ENCODE results near the gene CINP.

The CINP gene

GRCh38 chr14:102362545-102363181 lies at the start of gene CINP, which contains the start of gene TECPR2:
Gene CINP (minus strand): TSS chr14:102362890. CDS start chr14:102362851, 39 bp downstream.
Gene TECPR2 (plus strand): TSS chr14:102362941. CDS start chr14:102376722, 13,781 bp downstream.
- peak; percentile 85 for DNase-seq (ENCODE audit: low read depth)
- peak within 1 kb of the TSS; percentile 64 for H3K4me3 ChIP-seq (ENCODE audit: low read depth, low read length)

GRCh38 chr14:102408724-102409123 lies 46.0 kb upstream of the CINP start:
- DNase-seq (ENCODE audit: low read depth) = no peak
- no peak overlapping the region for H3K4me3 ChIP-seq (ENCODE audit: low read depth, low read length)

- H3K4me3 ChIP-seq (ENCODE audit: low read depth, low read length) = no peak overlapping the region
- no peak for DNase-seq (ENCODE audit: low read depth)
These were observed 44.6 kb upstream of the CINP start for GRCh38 chr14:102407258-102407657.

- DNase-seq (ENCODE audit: low read depth) = no peak
- H3K4me3 ChIP-seq (ENCODE audit: low read depth, low read length) = no peak overlapping the region
These were observed 40.3 kb upstream of the CINP start for GRCh38 chr14:102403028-102403427.

GRCh38 chr14:102396521-102396920 lies 33.8 kb upstream of the CINP start:
- DNase-seq (ENCODE audit: low read depth) = no peak
- no peak overlapping the region for H3K4me3 ChIP-seq (ENCODE audit: low read depth, low read length)

- no peak overlapping the region for H3K4me3 ChIP-seq (ENCODE audit: low read depth, low read length)
- DNase-seq (ENCODE audit: low read depth) = no peak
These were observed 32.2 kb upstream of the CINP start for GRCh38 chr14:102394717-102395375.

- no peak overlapping the region for H3K4me3 ChIP-seq (ENCODE audit: low read depth, low read length)
- DNase-seq (ENCODE audit: low read depth) = no peak
These were observed 29.8 kb upstream of the CINP start for GRCh38 chr14:102392506-102392905.

GRCh38 chr14:102390064-102390855 lies 27.6 kb upstream of the CINP start:
- peak; percentile 7 for DNase-seq (ENCODE audit: low read depth)
- no peak overlapping the region for H3K4me3 ChIP-seq (ENCODE audit: low read depth, low read length)

- H3K4me3 ChIP-seq (ENCODE audit: low read depth, low read length) = no peak overlapping the region
- no peak for DNase-seq (ENCODE audit: low read depth)
These were observed 26.6 kb upstream of the CINP start for GRCh38 chr14:102389246-102389645.

- DNase-seq (ENCODE audit: low read depth) = no peak
- H3K4me3 ChIP-seq (ENCODE audit: low read depth, low read length) = no peak overlapping the region
These were observed 24.4 kb upstream of the CINP start for GRCh38 chr14:102387086-102387485.

GRCh38 chr14:102378830-102379229 lies 16.1 kb upstream of the CINP start:
- no peak overlapping the region for H3K4me3 ChIP-seq (ENCODE audit: low read depth, low read length)
- no peak for DNase-seq (ENCODE audit: low read depth)

GRCh38 chr14:102377696-102378095 lies 15.0 kb upstream of the CINP start:
- no peak for DNase-seq (ENCODE audit: low read depth)
- no peak overlapping the region for H3K4me3 ChIP-seq (ENCODE audit: low read depth, low read length)

- no peak for DNase-seq (ENCODE audit: low read depth)
- H3K4me3 ChIP-seq (ENCODE audit: low read depth, low read length) = no peak overlapping the region
These were observed 12.4 kb upstream of the CINP start for GRCh38 chr14:102375119-102375518.

- no peak overlapping the region for H3K4me3 ChIP-seq (ENCODE audit: low read depth, low read length)
- DNase-seq (ENCODE audit: low read depth) = no peak
These were observed 11.6 kb upstream of the CINP start for GRCh38 chr14:102374264-102374663.

GRCh38 chr14:102373110-102373509 lies 10.4 kb upstream of the CINP start:
- no peak for DNase-seq (ENCODE audit: low read depth)
- no peak overlapping the region for H3K4me3 ChIP-seq (ENCODE audit: low read depth, low read length)

GRCh38 chr14:102371361-102371760 lies 8.7 kb upstream of the CINP start:
- no peak for DNase-seq (ENCODE audit: low read depth)
- no peak overlapping the region for H3K4me3 ChIP-seq (ENCODE audit: low read depth, low read length)

GRCh38 chr14:102370305-102370809 lies 7.7 kb upstream of the CINP start:
- DNase-seq (ENCODE audit: low read depth) = no peak
- no peak overlapping the region for H3K4me3 ChIP-seq (ENCODE audit: low read depth, low read length)

GRCh38 chr14:102363182-102363943 lies 673 bp upstream of the CINP start:
- H3K4me3 ChIP-seq (ENCODE audit: low read depth, low read length) = peak overlapping the region; percentile 64
- DNase-seq (ENCODE audit: low read depth) = peak; percentile 14

- H3K4me3 ChIP-seq (ENCODE audit: low read depth, low read length) = peak overlapping the region; percentile 64
- no peak for DNase-seq (ENCODE audit: low read depth)
These were observed 606 bp downstream of the CINP start for GRCh38 chr14:102362084-102362483.
